ENCODE data around the gene DTNBP1.

DTNBP1 gene

DNA sequence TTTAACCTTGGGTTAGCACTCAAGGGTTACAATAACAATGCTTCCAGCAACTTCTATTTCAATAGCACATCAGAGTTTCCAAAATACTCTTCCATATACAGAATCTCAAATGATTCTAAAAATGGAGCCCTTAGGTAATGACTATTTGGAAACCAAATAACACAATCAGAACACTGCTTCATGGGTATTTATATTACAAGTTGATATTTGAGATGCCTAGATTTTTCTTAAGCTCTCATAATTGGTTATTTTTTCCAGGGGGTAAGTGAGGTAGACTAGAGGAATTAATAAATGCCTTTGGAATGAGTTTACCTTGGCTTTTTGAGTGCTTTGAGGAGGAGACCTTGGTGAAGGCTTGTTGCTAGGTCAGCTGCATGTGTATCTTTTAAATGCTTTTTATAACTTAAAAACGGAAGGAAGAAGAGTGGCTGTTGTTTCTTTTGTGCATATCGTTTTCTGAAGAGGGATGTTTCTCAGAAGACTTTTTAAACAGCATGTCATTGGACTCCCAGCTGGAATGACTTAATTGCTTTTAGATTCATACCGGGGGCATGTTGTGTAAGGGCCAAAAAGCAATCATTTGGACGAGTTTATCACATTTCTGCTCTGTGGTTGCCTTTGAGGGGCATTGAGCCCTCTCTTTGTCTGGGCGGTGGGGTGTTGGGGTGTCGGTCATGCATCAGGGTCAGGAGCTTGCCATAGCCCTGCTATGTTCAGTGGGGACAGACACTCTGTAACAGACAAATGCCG lies 186.0 kb downstream of the DTNBP1 start:
- no peak for DNase-seq

DNA sequence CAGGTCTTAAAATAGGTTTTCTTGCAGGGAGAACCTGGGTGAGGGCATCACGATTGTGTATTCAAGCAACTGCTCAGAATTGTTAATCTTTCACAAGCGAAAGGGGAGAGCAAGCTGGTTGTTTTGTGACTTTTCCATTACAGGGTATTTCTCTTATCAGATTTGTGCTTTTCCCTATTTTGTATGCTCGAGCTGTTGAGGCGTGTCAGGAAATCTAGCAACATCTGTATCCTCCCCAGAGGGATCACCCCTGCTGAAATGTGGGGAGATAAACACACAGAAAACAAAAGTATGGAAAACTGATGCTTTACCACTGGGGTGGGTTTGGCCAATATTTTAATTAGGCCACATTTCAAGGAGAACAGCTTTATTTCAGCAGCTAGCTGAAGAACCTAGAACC lies 187.0 kb downstream of the DTNBP1 start:
- DNase-seq: no peak

DNA sequence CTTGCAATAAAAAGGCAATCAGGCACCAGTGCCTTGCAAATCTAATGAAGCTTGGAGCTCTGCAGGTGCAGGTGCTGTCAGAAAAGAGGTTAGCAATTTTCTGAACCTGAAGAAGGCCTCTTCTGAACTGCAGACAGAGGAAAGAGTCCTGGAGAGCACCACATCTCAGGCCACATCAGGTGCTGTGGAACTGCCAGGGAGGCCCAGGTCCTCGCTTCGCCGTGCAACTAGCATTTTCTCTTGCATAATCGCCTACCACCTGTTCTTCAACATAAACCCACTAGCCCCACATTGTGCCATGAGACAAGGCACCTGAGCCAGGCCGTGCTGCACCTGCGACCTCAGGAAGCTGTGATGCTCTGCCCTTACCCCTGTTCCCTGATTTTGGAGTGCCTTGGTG lies 187.6 kb downstream of the DTNBP1 start:
- DNase-seq: no peak

DNA sequence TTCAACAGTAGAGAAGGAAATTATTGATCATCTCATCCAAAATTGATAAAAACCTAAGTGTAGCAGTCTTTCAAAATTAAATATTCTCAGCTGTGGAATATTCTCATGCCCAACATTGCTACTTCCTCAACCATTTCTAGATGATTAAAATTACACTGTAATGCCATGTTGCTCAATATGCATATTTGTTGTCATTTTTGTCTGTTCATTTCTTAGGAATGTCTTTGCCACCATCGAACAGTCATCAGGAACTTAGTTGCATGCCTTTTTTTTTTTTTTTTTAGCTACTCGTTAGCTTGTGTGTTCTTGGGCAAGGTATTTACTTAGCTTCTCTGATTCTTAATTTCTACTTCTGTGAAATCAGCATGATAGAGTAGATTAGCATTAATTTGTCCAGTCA lies 188.6 kb downstream of the DTNBP1 start:
- no peak for DNase-seq

DNA sequence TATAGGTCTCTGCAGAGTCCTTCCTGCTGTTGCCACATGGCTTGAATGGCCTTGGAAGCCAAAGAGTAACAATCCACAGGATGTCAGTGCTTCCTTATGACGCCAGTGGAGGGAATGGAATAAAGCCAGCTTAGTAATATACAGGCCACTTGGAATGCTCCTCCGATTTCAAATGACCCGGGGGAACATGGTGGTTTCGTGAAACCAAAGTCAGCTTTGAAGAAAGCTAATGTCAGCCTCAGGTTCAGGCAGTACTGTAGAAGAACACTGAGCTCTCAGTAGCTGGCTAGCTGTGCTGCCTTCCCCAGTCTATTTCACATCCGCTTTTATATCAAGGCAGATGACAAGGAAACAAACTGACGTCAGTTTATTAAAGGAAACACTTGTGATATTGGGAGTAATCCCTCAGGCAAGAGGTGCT lies 189.1 kb downstream of the DTNBP1 start:
- no peak for DNase-seq

DNA sequence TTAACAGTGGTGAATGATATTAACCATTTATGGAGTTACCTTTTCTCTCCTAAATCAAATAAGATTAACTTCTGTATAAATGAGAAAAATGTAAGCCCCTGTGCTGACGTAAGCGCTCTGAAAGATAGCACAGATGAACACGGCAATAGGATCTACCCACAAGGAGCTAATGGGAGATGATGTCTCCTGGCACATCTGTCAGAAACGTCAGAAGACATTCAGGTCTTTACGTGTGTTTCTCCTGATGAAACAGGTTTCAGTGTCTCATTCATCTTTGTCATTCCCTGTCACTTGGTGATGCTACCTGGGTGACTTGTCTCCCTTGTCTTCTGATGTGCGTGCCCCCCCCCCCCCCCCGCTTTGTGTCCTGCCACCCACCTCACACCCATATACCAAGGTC lies 189.7 kb downstream of the DTNBP1 start:
- no peak for DNase-seq
